ENCODE measurements around the gene ZNF133. TPM values are rescaled to one million over a fixed set of nuclear protein-coding genes. Genes with fewer than 3 reads are reported as not detected.
A peak's percentile ranks its signal among the peaks of the same experiment; 100 is the strongest.
"Not testable (repeated sequence)": the region's sequence is repeated elsewhere in the genome, so short reads cannot be mapped to it uniquely, and the experiment has no call there.

ZNF133 gene
- total RNA-seq, result 1 to 10 TPM; 7.5 to 9.0 TPM

- H3K4me1 Mint-ChIP-seq (ENCODE audit: low read depth), result peaks cover 14% of the 10 kb centered on the region
Measured at GRCh38 chr20:18287915-18288748, at the start of gene ZNF133. TSS of gene ZNF133 (plus strand) at chr20:18288527. CDS start at chr20:18305687, 17,160 bp downstream.

GRCh38 chr20:18240997-18241396 is 47.3 kb upstream of the ZNF133 start:
- Mint-ChIP-seq H3K27ac (no peak overlapping the region), H3K27me3 (peaks cover 32% of the 10 kb centered on the region), H3K4me1 (ENCODE audit: low read depth) (no peaks in the 10 kb centered on the region), H3K9me3 (no peaks in the 10 kb centered on the region), H3K36me3 (peaks cover 2% of the 10 kb centered on the region), H3K4me3 (no peak overlapping the region)
- DNase-seq, result no peak
- CTCF ChIA-PET, result no interaction called here
- intact Hi-C loops (cut with micrococcal nuclease), result no loop called here
- POLR2A ChIA-PET, result no interaction called here

More at GRCh38 chr20:18287915-18288748, at the start of gene ZNF133:
- peaks cover 13% of the 10 kb centered on the region for H3K9me3 Mint-ChIP-seq
- H3K27ac Mint-ChIP-seq, result peak within 1 kb of the TSS; percentile 98
- H3K27me3 Mint-ChIP-seq, result peaks cover 17% of the 10 kb centered on the region
- H3K36me3 Mint-ChIP-seq, result peaks cover 27% of the 10 kb centered on the region
- peak; percentile 98 for DNase-seq
- ChIA-PET CTCF (interaction anchor here (0.5 to 2.1 kb wide), 4 partner anchors 9 to 307 kb away, joined by 3 to 6 read pairs (median 4); no protein-coding TSS in a partner anchor), POLR2A (interaction anchor here (1.0 to 1.8 kb wide), 2 partner anchors 15 to 150 kb away, joined by 3 to 7 read pairs; partner anchors contain the start of genes KAT14 and PET117)
- intact Hi-C loops (cut with micrococcal nuclease), result loop anchor here (1.0 to 10.0 kb wide), 10 partner anchors 151 to 606 kb away; partner anchors contain the start of genes DZANK1, KAT14, OVOL2 and PET117
- peak within 1 kb of the TSS; percentile 96 for H3K4me3 Mint-ChIP-seq

GRCh38 chr20:18243802-18244201 is 44.5 kb upstream of the ZNF133 start:
- CTCF ChIA-PET, result no interaction called here
- POLR2A ChIA-PET, result no interaction called here
- H3K36me3 Mint-ChIP-seq, result peaks cover 2% of the 10 kb centered on the region
- DNase-seq, result no peak
- H3K27ac Mint-ChIP-seq, result no peak overlapping the region
- peaks cover 28% of the 10 kb centered on the region for H3K27me3 Mint-ChIP-seq
- no peak overlapping the region for H3K4me3 Mint-ChIP-seq
- no peaks in the 10 kb centered on the region for H3K4me1 Mint-ChIP-seq (ENCODE audit: low read depth)
- H3K9me3 Mint-ChIP-seq, result no peaks in the 10 kb centered on the region
- intact Hi-C loops (cut with micrococcal nuclease), result no loop called here

- H3K36me3 Mint-ChIP-seq; H3K4me1 Mint-ChIP-seq (ENCODE audit: low read depth); POLR2A ChIA-PET; H3K9me3 Mint-ChIP-seq; H3K27me3 Mint-ChIP-seq; H3K4me3 Mint-ChIP-seq; H3K27ac Mint-ChIP-seq; CTCF ChIA-PET; DNase-seq; intact Hi-C loops (cut with micrococcal nuclease): not testable (repeated sequence)
Measured at GRCh38 chr20:18248545-18248944, 39.8 kb upstream of the ZNF133 start.

GRCh38 chr20:18250217-18250616 is 38.1 kb upstream of the ZNF133 start:
- no peaks in the 10 kb centered on the region for H3K4me1 Mint-ChIP-seq (ENCODE audit: low read depth)
- intact Hi-C loops (cut with micrococcal nuclease), result no loop called here
- H3K9me3 Mint-ChIP-seq, result no peaks in the 10 kb centered on the region

GRCh38 chr20:18252597-18253451 is 35.5 kb upstream of the ZNF133 start:
- no peaks in the 10 kb centered on the region for H3K36me3 Mint-ChIP-seq
- POLR2A ChIA-PET, result interaction anchor here (1.1 kb wide), 1 partner anchor 15 kb away, joined by 3 read pairs; no protein-coding TSS in a partner anchor
- no peak for DNase-seq
- no peaks in the 10 kb centered on the region for H3K9me3 Mint-ChIP-seq
- H3K27me3 Mint-ChIP-seq, result no peaks in the 10 kb centered on the region
- no peak overlapping the region for H3K27ac Mint-ChIP-seq
- H3K4me3 Mint-ChIP-seq, result no peak overlapping the region
- no peaks in the 10 kb centered on the region for H3K4me1 Mint-ChIP-seq (ENCODE audit: low read depth)
- CTCF ChIA-PET, result no interaction called here
- intact Hi-C loops (cut with micrococcal nuclease), result no loop called here

More at GRCh38 chr20:18250217-18250616, 38.1 kb upstream of the ZNF133 start:
- no peak overlapping the region for H3K27ac Mint-ChIP-seq
- H3K27me3 Mint-ChIP-seq, result peaks cover 3% of the 10 kb centered on the region
- ChIA-PET POLR2A (no interaction called here), CTCF (no interaction called here)
- no peaks in the 10 kb centered on the region for H3K36me3 Mint-ChIP-seq
- H3K4me3 Mint-ChIP-seq, result no peak overlapping the region
- no peak for DNase-seq

- ChIA-PET CTCF (no interaction called here), POLR2A (no interaction called here)
- Mint-ChIP-seq H3K4me3 (no peak overlapping the region), H3K27ac (no peak overlapping the region), H3K27me3 (no peaks in the 10 kb centered on the region), H3K9me3 (no peaks in the 10 kb centered on the region), H3K4me1 (ENCODE audit: low read depth) (no peaks in the 10 kb centered on the region), H3K36me3 (no peaks in the 10 kb centered on the region)
- DNase-seq, result no peak
- intact Hi-C loops (cut with micrococcal nuclease), result no loop called here
Measured at GRCh38 chr20:18254615-18255014, 33.7 kb upstream of the ZNF133 start.

- Mint-ChIP-seq H3K4me1 (ENCODE audit: low read depth) (no peaks in the 10 kb centered on the region), H3K27me3 (peaks cover 2% of the 10 kb centered on the region), H3K9me3 (no peaks in the 10 kb centered on the region), H3K4me3 (no peak overlapping the region), H3K36me3 (no peaks in the 10 kb centered on the region), H3K27ac (no peak overlapping the region)
- no peak for DNase-seq
- CTCF ChIA-PET, result no interaction called here
- POLR2A ChIA-PET, result no interaction called here
- intact Hi-C loops (cut with micrococcal nuclease), result no loop called here
Measured at GRCh38 chr20:18255526-18255925, 32.8 kb upstream of the ZNF133 start.

- H3K36me3 Mint-ChIP-seq, result no peaks in the 10 kb centered on the region
- intact Hi-C loops (cut with micrococcal nuclease), result no loop called here
- no peak overlapping the region for H3K4me3 Mint-ChIP-seq
- CTCF ChIA-PET, result no interaction called here
- H3K9me3 Mint-ChIP-seq, result no peaks in the 10 kb centered on the region
- H3K4me1 Mint-ChIP-seq (ENCODE audit: low read depth), result no peaks in the 10 kb centered on the region
- H3K27me3 Mint-ChIP-seq, result peaks cover 2% of the 10 kb centered on the region
- H3K27ac Mint-ChIP-seq, result no peak overlapping the region
- DNase-seq, result no peak
- POLR2A ChIA-PET, result no interaction called here
Measured at GRCh38 chr20:18256440-18257090, 31.8 kb upstream of the ZNF133 start.

- ChIA-PET CTCF (interaction anchor here (1.9 kb wide), 1 partner anchor 18 kb away, joined by 7 read pairs; no protein-coding TSS in a partner anchor), POLR2A (no interaction called here)
- Mint-ChIP-seq H3K9me3 (no peaks in the 10 kb centered on the region), H3K4me3 (no peak overlapping the region), H3K36me3 (no peaks in the 10 kb centered on the region), H3K27ac (no peak overlapping the region), H3K4me1 (ENCODE audit: low read depth) (no peaks in the 10 kb centered on the region), H3K27me3 (peaks cover 2% of the 10 kb centered on the region)
- intact Hi-C loops (cut with micrococcal nuclease), result no loop called here
- no peak for DNase-seq
Measured at GRCh38 chr20:18258126-18258860, 30.0 kb upstream of the ZNF133 start.

GRCh38 chr20:18259730-18260129 is 28.6 kb upstream of the ZNF133 start:
- CTCF ChIA-PET, result interaction anchor here (1.9 kb wide), 1 partner anchor 16 kb away, joined by 7 read pairs; no protein-coding TSS in a partner anchor
- DNase-seq, result no peak
- H3K27ac Mint-ChIP-seq, result no peak overlapping the region
- intact Hi-C loops (cut with micrococcal nuclease), result no loop called here
- peaks cover 2% of the 10 kb centered on the region for H3K27me3 Mint-ChIP-seq
- POLR2A ChIA-PET, result no interaction called here
- H3K9me3 Mint-ChIP-seq, result no peaks in the 10 kb centered on the region
- H3K4me3 Mint-ChIP-seq, result no peak overlapping the region
- H3K36me3 Mint-ChIP-seq, result no peaks in the 10 kb centered on the region
- H3K4me1 Mint-ChIP-seq (ENCODE audit: low read depth), result no peaks in the 10 kb centered on the region

All from activated CD4-positive, alpha-beta memory T cell treated with anti-CD3 and anti-CD28 coated beads for 36 hours (primary cell).